Astrocyte (in vitro differentiated cells and primary cell): ENCODE measurements around the gene BMPR2. TPM values are rescaled to one million over a fixed set of nuclear protein-coding genes. Genes with fewer than 3 reads are reported as not detected.
A peak's percentile ranks its signal among the peaks of the same experiment; 100 is the strongest.

ENCODE experiments used
- DNase-seq: peaks from one replicate; pipeline ENCODE4 v3.0.0-alpha.2; 2010; ENCODE audit warnings: low read depth
- FAIRE-seq: peaks from 2 replicates; lab custom pipeline; 2011; peaks lifted over from hg19 to GRCh38; lab: Jason Lieb, UNC
- H2AFZ ChIP-seq: 2 replicates; pipeline ENCODE4 v1.6.0; 2012; ENCODE audit warnings: low read depth, low read length, inconsistent platforms
- H3K27ac ChIP-seq: 2 replicates; pipeline ENCODE4 v1.5.1; 2011; ENCODE audit warnings: low read depth, low read length, inconsistent platforms
- H3K27me3 ChIP-seq: 2 replicates; pipeline ENCODE4 v1.6.0; 2011; ENCODE audit warnings: low read length, inconsistent platforms; ENCODE audit not compliant: insufficient read depth
- H3K36me3 ChIP-seq: 2 replicates; pipeline ENCODE4 v1.5.1; 2011; ENCODE audit warnings: low read length, inconsistent platforms; ENCODE audit not compliant: insufficient read depth
- H3K4me1 ChIP-seq: 2 replicates; pipeline ENCODE4 v1.5.1; 2011; ENCODE audit warnings: low read length, inconsistent platforms; ENCODE audit not compliant: insufficient read depth
- H3K4me2 ChIP-seq: 2 replicates; pipeline ENCODE4 v1.6.0; 2012; ENCODE audit warnings: low read length, inconsistent platforms
- H3K4me3 ChIP-seq: 2 replicates; pipeline ENCODE4 v1.5.1; 2011; ENCODE audit warnings: low read depth, mild to moderate bottlenecking, low read length, inconsistent platforms; ENCODE audit not compliant: insufficient read depth
- H3K79me2 ChIP-seq: 2 replicates; pipeline ENCODE4 v1.6.0; 2012; ENCODE audit warnings: mild to moderate bottlenecking, low read length, inconsistent platforms; ENCODE audit not compliant: insufficient read depth
- H3K9ac ChIP-seq: 2 replicates; pipeline ENCODE4 v1.6.0; 2012; ENCODE audit warnings: mild to moderate bottlenecking, low read length, inconsistent platforms
- H3K9me3 ChIP-seq: 2 replicates; pipeline ENCODE4 v1.5.1; 2012; ENCODE audit warnings: low read depth, mild to moderate bottlenecking, low read length, inconsistent platforms; ENCODE audit not compliant: insufficient read depth
- H4K20me1 ChIP-seq: 2 replicates; pipeline ENCODE4 v1.6.0; 2012; ENCODE audit warnings: low read length, inconsistent platforms; ENCODE audit not compliant: insufficient read depth
- H3K27ac Mint-ChIP-seq: one replicate; pipeline ENCODE4 v1.8.0; 2021; ENCODE audit warnings: mild to moderate bottlenecking, mixed read lengths; ENCODE audit not compliant: unreplicated experiment
- H3K27me3 Mint-ChIP-seq: one replicate; pipeline ENCODE4 v1.8.0; 2021; ENCODE audit warnings: low read depth, mixed read lengths; ENCODE audit not compliant: unreplicated experiment
- H3K36me3 Mint-ChIP-seq: one replicate; pipeline ENCODE4 v1.8.0; 2021; ENCODE audit warnings: low read depth, mixed read lengths; ENCODE audit not compliant: unreplicated experiment
- H3K4me1 Mint-ChIP-seq: one replicate; pipeline ENCODE4 v1.8.0; 2021; ENCODE audit warnings: low read depth, mixed read lengths; ENCODE audit not compliant: unreplicated experiment
- H3K4me3 Mint-ChIP-seq: one replicate; pipeline ENCODE4 v1.8.0; 2021; ENCODE audit warnings: mild to moderate bottlenecking, moderate library complexity, mixed read lengths; ENCODE audit not compliant: unreplicated experiment
- H3K9me3 Mint-ChIP-seq: one replicate; pipeline ENCODE4 v1.8.0; 2021; ENCODE audit warnings: mild to moderate bottlenecking, mixed read lengths; ENCODE audit not compliant: unreplicated experiment
- CTCF ChIP-seq: IDR thresholded peaks from 2 replicates; pipeline ENCODE4 v1.5.1; 2011; ENCODE audit warnings: low read depth, mild to moderate bottlenecking, inconsistent platforms, low read length, moderate library complexity; ENCODE audit not compliant: insufficient read depth
- EZH2 ChIP-seq: IDR thresholded peaks from 2 replicates; pipeline ENCODE4 v1.6.1; 2012; ENCODE audit warnings: mild to moderate bottlenecking, low read length, inconsistent platforms; ENCODE audit not compliant: insufficient read depth
- total RNA-seq: library from RNA; stranded (reverse); gene quantifications from 2 replicates; pipeline ENCODE4 v1.2.1, GENCODE V29; 2021

The BMPR2 gene
- total RNA-seq, 1 donor from 2014 or later: 93.1 TPM

- no peak overlapping the region for H3K9ac ChIP-seq
- H3K4me3 Mint-ChIP-seq: no peak overlapping the region
- H3K9me3 ChIP-seq: no peaks in the 10 kb centered on the region
- FAIRE-seq: no peak
- H2AFZ ChIP-seq: no peak overlapping the region
- no peaks in the 10 kb centered on the region for H3K27me3 ChIP-seq
- H3K27ac Mint-ChIP-seq: no peak overlapping the region
- peaks cover 2% of the 10 kb centered on the region for H3K36me3 Mint-ChIP-seq
- H3K79me2 ChIP-seq: no peaks in the 10 kb centered on the region
- H3K4me1 ChIP-seq: peaks cover 12% of the 10 kb centered on the region
- H3K9me3 Mint-ChIP-seq: no peaks in the 10 kb centered on the region
- TF ChIP-seq CTCF (no peak), EZH2 (no peak)
- H3K27ac ChIP-seq: no peak overlapping the region
- H3K36me3 ChIP-seq: no peaks in the 10 kb centered on the region
- peak; percentile 26 for DNase-seq
- H4K20me1 ChIP-seq: no peaks in the 10 kb centered on the region
- H3K4me2 ChIP-seq: peak overlapping the region; percentile 9
- H3K27me3 Mint-ChIP-seq: no peaks in the 10 kb centered on the region
- peaks cover 3% of the 10 kb centered on the region for H3K4me1 Mint-ChIP-seq
- no peak overlapping the region for H3K4me3 ChIP-seq
Measured at GRCh38 chr2:202339071-202339870, 36.9 kb upstream of the BMPR2 start.

- no peak overlapping the region for H3K27ac ChIP-seq
- no peak for DNase-seq
- no peak overlapping the region for H3K4me2 ChIP-seq
- H3K36me3 ChIP-seq: no peaks in the 10 kb centered on the region
- TF ChIP-seq EZH2 (no peak), CTCF (no peak)
- no peaks in the 10 kb centered on the region for H4K20me1 ChIP-seq
- H2AFZ ChIP-seq: no peak overlapping the region
- no peak for FAIRE-seq
- H3K9me3 ChIP-seq: no peaks in the 10 kb centered on the region
- H3K27me3 ChIP-seq: no peaks in the 10 kb centered on the region
- H3K79me2 ChIP-seq: no peaks in the 10 kb centered on the region
- H3K4me1 ChIP-seq: peaks cover 4% of the 10 kb centered on the region
- no peaks in the 10 kb centered on the region for H3K27me3 Mint-ChIP-seq
- no peak overlapping the region for H3K4me3 Mint-ChIP-seq
- peaks cover 3% of the 10 kb centered on the region for H3K4me1 Mint-ChIP-seq
- no peaks in the 10 kb centered on the region for H3K9me3 Mint-ChIP-seq
- H3K4me3 ChIP-seq: no peak overlapping the region
- H3K9ac ChIP-seq: no peak overlapping the region
- no peak overlapping the region for H3K27ac Mint-ChIP-seq
- H3K36me3 Mint-ChIP-seq: peaks cover 2% of the 10 kb centered on the region
Measured at GRCh38 chr2:202344178-202344577, 31.9 kb upstream of the BMPR2 start.

GRCh38 chr2:202346180-202346579, 29.9 kb upstream of the BMPR2 start:
- H3K27me3 ChIP-seq: no peaks in the 10 kb centered on the region
- FAIRE-seq: no peak
- H4K20me1 ChIP-seq: no peaks in the 10 kb centered on the region
- no peaks in the 10 kb centered on the region for H3K79me2 ChIP-seq
- DNase-seq: no peak
- Mint-ChIP-seq H3K4me1 (no peaks in the 10 kb centered on the region), H3K27me3 (no peaks in the 10 kb centered on the region), H3K36me3 (no peaks in the 10 kb centered on the region), H3K4me3 (no peak overlapping the region), H3K9me3 (no peaks in the 10 kb centered on the region), H3K27ac (no peak overlapping the region)
- no peak overlapping the region for H3K4me2 ChIP-seq
- no peak overlapping the region for H3K4me3 ChIP-seq
- TF ChIP-seq CTCF (no peak), EZH2 (no peak)
- H3K9me3 ChIP-seq: no peaks in the 10 kb centered on the region
- no peak overlapping the region for H2AFZ ChIP-seq
- H3K36me3 ChIP-seq: no peaks in the 10 kb centered on the region
- no peaks in the 10 kb centered on the region for H3K4me1 ChIP-seq
- no peak overlapping the region for H3K9ac ChIP-seq
- H3K27ac ChIP-seq: no peak overlapping the region
